ENCODE results near the gene CSNK2A1.

Gene CSNK2A1

GRCh38 chr20:445514-446336 is 97.9 kb downstream of the CSNK2A1 start:
- Histone ChIP-seq H3K4me2 (ENCODE audit: low read length) (no peak overlapping the region), H3K36me3 (replicated peaks; ENCODE audit: low read depth, low read length) (peaks cover 49% of the 10 kb centered on the region), H3K9me3 (ENCODE audit: insufficient read depth, low read length) (no peaks in the 10 kb centered on the region), H3K27me3 (ENCODE audit: low read depth, low read length) (no peaks in the 10 kb centered on the region), H3K9ac (ENCODE audit: low read length) (no peak overlapping the region), H3K27ac (ENCODE audit: low read length) (no peak overlapping the region), H3K4me1 (ENCODE audit: low read length) (no peaks in the 10 kb centered on the region), H3K4me3 (ENCODE audit: low read length) (no peak overlapping the region), H3K79me2 (ENCODE audit: low read length) (peaks cover 32% of the 10 kb centered on the region), H2AFZ (ENCODE audit: low read depth, low read length) (no peak overlapping the region), H4K20me1 (ENCODE audit: insufficient read depth, low read length) (peaks cover 25% of the 10 kb centered on the region)
- TF ChIP-seq EZH2phosphoT487 (IDR thresholded peaks at IDR 0.05; ENCODE audit: low read depth), result no peak
- no peak for TF ChIP-seq CTCF (IDR thresholded peaks at IDR 0.05; ENCODE audit: low read depth, low read length)

GRCh38 chr20:444862-445426 is 98.6 kb downstream of the CSNK2A1 start:
- no peak overlapping the region for H3K27ac ChIP-seq (ENCODE audit: low read length)
- H3K9ac ChIP-seq (ENCODE audit: low read length), result no peak overlapping the region
- peaks cover 52% of the 10 kb centered on the region for H3K36me3 ChIP-seq (replicated peaks; ENCODE audit: low read depth, low read length)
- no peaks in the 10 kb centered on the region for H3K9me3 ChIP-seq (ENCODE audit: insufficient read depth, low read length)
- no peaks in the 10 kb centered on the region for H3K27me3 ChIP-seq (ENCODE audit: low read depth, low read length)
- H3K4me2 ChIP-seq (ENCODE audit: low read length), result no peak overlapping the region
- no peak overlapping the region for H2AFZ ChIP-seq (ENCODE audit: low read depth, low read length)
- peaks cover 24% of the 10 kb centered on the region for H3K79me2 ChIP-seq (ENCODE audit: low read length)
- no peak overlapping the region for H3K4me3 ChIP-seq (ENCODE audit: low read length)
- H4K20me1 ChIP-seq (ENCODE audit: insufficient read depth, low read length), result peaks cover 20% of the 10 kb centered on the region; the same call in 1 of the 2 replicates
- no peak for TF ChIP-seq CTCF (IDR thresholded peaks at IDR 0.05; ENCODE audit: low read depth, low read length)
- no peak for TF ChIP-seq EZH2phosphoT487 (IDR thresholded peaks at IDR 0.05; ENCODE audit: low read depth)
- H3K4me1 ChIP-seq (ENCODE audit: low read length), result no peaks in the 10 kb centered on the region

- Histone ChIP-seq H2AFZ (ENCODE audit: low read depth, low read length) (no peak overlapping the region), H3K36me3 (replicated peaks; ENCODE audit: low read depth, low read length) (peaks cover 58% of the 10 kb centered on the region), H3K4me2 (ENCODE audit: low read length) (no peak overlapping the region), H3K4me1 (ENCODE audit: low read length) (no peaks in the 10 kb centered on the region), H3K27ac (ENCODE audit: low read length) (no peak overlapping the region), H3K9me3 (ENCODE audit: insufficient read depth, low read length) (no peaks in the 10 kb centered on the region), H3K79me2 (ENCODE audit: low read length) (peaks cover 17% of the 10 kb centered on the region), H3K4me3 (ENCODE audit: low read length) (no peak overlapping the region), H3K9ac (ENCODE audit: low read length) (no peak overlapping the region), H3K27me3 (ENCODE audit: low read depth, low read length) (no peaks in the 10 kb centered on the region), H4K20me1 (ENCODE audit: insufficient read depth, low read length) (peaks cover 15% of the 10 kb centered on the region; the same call in 1 of the 2 replicates)
- TF ChIP-seq CTCF (IDR thresholded peaks at IDR 0.05; ENCODE audit: low read depth, low read length), result no peak
- TF ChIP-seq EZH2phosphoT487 (IDR thresholded peaks at IDR 0.05; ENCODE audit: low read depth), result no peak
These were observed 99.5 kb downstream of the CSNK2A1 start for GRCh38 chr20:444117-444516.

GRCh38 chr20:443223-443775 is 100.3 kb downstream of the CSNK2A1 start:
- no peaks in the 10 kb centered on the region for H3K9me3 ChIP-seq (ENCODE audit: insufficient read depth, low read length)
- H2AFZ ChIP-seq (ENCODE audit: low read depth, low read length), result no peak overlapping the region
- no peak overlapping the region for H3K27ac ChIP-seq (ENCODE audit: low read length)
- H3K27me3 ChIP-seq (ENCODE audit: low read depth, low read length), result no peaks in the 10 kb centered on the region
- peaks cover 15% of the 10 kb centered on the region; the same call in 1 of the 2 replicates for H4K20me1 ChIP-seq (ENCODE audit: insufficient read depth, low read length)
- peaks cover 61% of the 10 kb centered on the region for H3K36me3 ChIP-seq (replicated peaks; ENCODE audit: low read depth, low read length)
- H3K4me1 ChIP-seq (ENCODE audit: low read length), result no peaks in the 10 kb centered on the region
- peaks cover 11% of the 10 kb centered on the region for H3K79me2 ChIP-seq (ENCODE audit: low read length)
- TF ChIP-seq EZH2phosphoT487 (IDR thresholded peaks at IDR 0.05; ENCODE audit: low read depth) (no peak), CTCF (IDR thresholded peaks at IDR 0.05; ENCODE audit: low read depth, low read length) (no peak)
- no peak overlapping the region for H3K4me3 ChIP-seq (ENCODE audit: low read length)
- H3K4me2 ChIP-seq (ENCODE audit: low read length), result no peak overlapping the region
- no peak overlapping the region for H3K9ac ChIP-seq (ENCODE audit: low read length)
